Endothelial cell of umbilical vein (primary cell): ENCODE data around the gene SRA1. TPM values are rescaled to one million over a fixed set of nuclear protein-coding genes. Genes with fewer than 3 reads are reported as not detected.

Experiments
- BruUV-seq: library from RNA; stranded (reverse); fragments of 400-500 nt; replicated peaks from 2 replicates; lab custom pipeline; 2021; lab: Mats Ljungman, UMichigan
- CTCF ChIA-PET: fragments of 300-600, 350-600 bp; sonication (Branson Sonifier 250); formaldehyde crosslinking; loops from one replicate; lab custom pipeline; 2021; ENCODE audit warnings: antibody characterized with exemption, inconsistent platforms; lab: Charles Lee
- POLR2A ChIA-PET: fragments of 300-600, 350-600 bp; sonication (Branson Sonifier 250); formaldehyde crosslinking; loops from one replicate; lab custom pipeline; 2021; ENCODE audit warnings: antibody characterized with exemption, inconsistent platforms; lab: Charles Lee
- DNase-seq: peaks from one replicate; pipeline ENCODE4 v3.0.0-alpha.2; 2011; ENCODE audit warnings: low read depth, low spot score
- FAIRE-seq: peaks from 2 replicates; lab custom pipeline; 2011; peaks lifted over from hg19 to GRCh38; lab: Jason Lieb, UNC
- H2AFZ ChIP-seq: 2 replicates; pipeline ENCODE4 v1.6.0; 2012; ENCODE audit warnings: low read depth, low read length, control low read depth, inconsistent platforms
- H3K27ac ChIP-seq: 2 replicates; pipeline ENCODE4 v1.5.1; 2011; ENCODE audit warnings: low read depth, mild to moderate bottlenecking, control low read depth, low read length, moderate library complexity; ENCODE audit not compliant: insufficient read depth
- H3K27me3 ChIP-seq, 2 experiments: 2 replicates each; pipeline versions ENCODE4 v1.6.0 to v1.6.1; 2011; ENCODE audit warnings: low read length in 2 of 2, mixed read lengths in 1 of 2; ENCODE audit not compliant: control insufficient read depth in 2 of 2, insufficient read depth in 2 of 2
- H3K36me3 ChIP-seq, 2 experiments: 2 replicates in 1 of 2; 3 replicates in 1 of 2; pipeline ENCODE4 v1.5.1; 2011; ENCODE audit warnings: low read length in 2 of 2, mild to moderate bottlenecking in 1 of 2, moderate library complexity in 1 of 2; ENCODE audit not compliant: control insufficient read depth in 2 of 2, insufficient read depth in 2 of 2; ENCODE audit errors: extremely low read depth in 1 of 2
- H3K4me1 ChIP-seq: 3 replicates; pipeline ENCODE4 v1.5.1; 2011; ENCODE audit warnings: mild to moderate bottlenecking, low read length; ENCODE audit not compliant: control insufficient read depth, insufficient read depth; ENCODE audit errors: extremely low read depth
- H3K4me2 ChIP-seq: 2 replicates; pipeline ENCODE4 v1.6.1; 2011; ENCODE audit warnings: low read length, control low read depth, mixed read lengths; ENCODE audit not compliant: insufficient read depth
- H3K4me3 ChIP-seq, 3 experiments: fragments of 200-600 bp in 1 of 3; sonication (generic), shearing (Covaris generic) in 1 of 3; replicated peaks in 1 of 3; 2 replicates each; pipeline ENCODE4 v1.5.1; 2011 to 2016; ENCODE audit warnings: control low read depth in 3 of 3, low read length in 3 of 3, mild to moderate bottlenecking in 2 of 3, inconsistent platforms in 1 of 3, low read depth in 1 of 3, moderate library complexity in 1 of 3; ENCODE audit not compliant: insufficient read depth in 1 of 3
- H3K79me2 ChIP-seq: 2 replicates; pipeline ENCODE4 v1.6.0; 2012; ENCODE audit warnings: low read length, inconsistent platforms; ENCODE audit not compliant: control insufficient read depth, insufficient read depth
- H3K9ac ChIP-seq: replicated peaks from 2 replicates; pipeline ENCODE3; 2011; ENCODE audit warnings: low read length, control low read depth; ENCODE audit not compliant: insufficient read depth; ENCODE audit errors: extremely low read depth
- H3K9me1 ChIP-seq: replicated peaks from 3 replicates; pipeline ENCODE4 v1.6.0; 2011; ENCODE audit warnings: mild to moderate bottlenecking, low read length; ENCODE audit not compliant: control insufficient read depth, insufficient read depth; ENCODE audit errors: extremely low read depth
- H3K9me3 ChIP-seq: replicated peaks from 2 replicates; pipeline ENCODE4 v1.5.1; 2012; ENCODE audit warnings: low read length, inconsistent platforms; ENCODE audit not compliant: control insufficient read depth, insufficient read depth
- H4K20me1 ChIP-seq: replicated peaks from 2 replicates; pipeline ENCODE3; 2011; ENCODE audit warnings: mild to moderate bottlenecking, low read length; ENCODE audit not compliant: control insufficient read depth, insufficient read depth; ENCODE audit errors: extremely low read depth
- EZH2 ChIP-seq: IDR thresholded peaks from 2 replicates; pipeline ENCODE4 v1.6.1; 2012; ENCODE audit warnings: borderline replicate concordance, low read depth, mild to moderate bottlenecking, moderate library complexity, low read length, inconsistent platforms; ENCODE audit not compliant: severe bottlenecking
- FOS ChIP-seq: IDR thresholded peaks from 2 replicates; pipeline ENCODE4 v1.6.1; 2011; ENCODE audit warnings: mild to moderate bottlenecking, low read length, moderate library complexity, borderline replicate concordance; ENCODE audit not compliant: insufficient read depth
- GATA2 ChIP-seq: IDR thresholded peaks from 2 replicates; pipeline ENCODE4 v1.7.0; 2011; ENCODE audit warnings: low read depth, mild to moderate bottlenecking, moderate library complexity, mixed read lengths, low read length; ENCODE audit not compliant: insufficient read length, insufficient read depth
- JUN ChIP-seq: IDR thresholded peaks from 2 replicates; pipeline ENCODE4 v1.6.1; 2011; ENCODE audit warnings: borderline replicate concordance, low read depth; ENCODE audit not compliant: insufficient read length, insufficient read depth
- MAX ChIP-seq: IDR thresholded peaks from 2 replicates; pipeline ENCODE4 v1.6.1; 2011; ENCODE audit not compliant: insufficient read depth, insufficient read length
- MYC ChIP-seq: IDR thresholded peaks from one replicate; pipeline ENCODE4 v1.6.1; 2011; ENCODE audit warnings: mild to moderate bottlenecking, low read depth, low read length
- POLR2A ChIP-seq: IDR thresholded peaks from 2 replicates; pipeline ENCODE4 v1.6.1; 2012; ENCODE audit warnings: low read depth, mild to moderate bottlenecking, control low read depth, low read length
- POLR2AphosphoS5 ChIP-seq: IDR thresholded peaks from 2 replicates; pipeline ENCODE4 v1.6.1; 2012; ENCODE audit warnings: low read depth, mild to moderate bottlenecking, control low read depth, low read length, moderate library complexity; ENCODE audit not compliant: insufficient read depth
- dilution Hi-C: fragments of 300-500 bp; cut with MboI; formaldehyde crosslinking; loops from one replicate; pipeline ENCODE4 v1.15.0; 2019; ENCODE audit warnings: low sequenced_read_pairs; ENCODE audit not compliant: extremely low pct_ligation_motif_present
- intact Hi-C: fragments of 100-400 bp; cut with micrococcal nuclease; formaldehyde crosslinking; loops from one replicate; pipeline ENCODE4 v1.10.0; 2022
- polyA plus RNA-seq, 4 experiments: library from polyadenylated mRNA; depleted of rRNA in 3 of 4; stranded (reverse) in 3 of 4; unstranded in 1 of 4; fragments of >200 nt; gene quantifications; 2 replicates each; pipeline versions ENCODE4 v1.2.1 to v1.2.3, GENCODE V29; 2011 to 2012; ENCODE audit warnings: missing spikeins in 1 of 4
- total RNA-seq: library from RNA; stranded (reverse); gene quantifications from 2 replicates; pipeline ENCODE4 v1.2.3, GENCODE V29; 2021
- TF ChIP-seq, protein P1 (sequence below), 2 donors: IDR thresholded peaks; 1 replicate in 1 of 2; 2 replicates in 1 of 2; pipeline ENCODE4 v1.5.1; 2011; ENCODE audit warnings: low read length in 2 of 2, mild to moderate bottlenecking in 2 of 2, moderate library complexity in 2 of 2, control low read depth in 1 of 2, inconsistent platforms in 1 of 2, low read depth in 1 of 2; ENCODE audit not compliant: insufficient read depth in 1 of 2; ENCODE audit errors: extremely low read depth in 1 of 2

The SRA1 gene
- total and polyA plus RNA-seq, 2 donors (not counting 3 experiments of a cell fraction or from before 2014, with no cell fraction given): 17.6 to 19.7 TPM

- no TSS peak for BruUV-seq
- Histone ChIP-seq H3K79me2 (no peaks in the 10 kb centered on the region), H3K4me3 (no peak overlapping the region), H3K9ac (no peak overlapping the region), H3K9me1 (no peaks in the 10 kb centered on the region), H3K4me2 (no peak overlapping the region), H3K4me1 (no peaks in the 10 kb centered on the region), H2AFZ (no peak overlapping the region), H3K9me3 (no peaks in the 10 kb centered on the region), H4K20me1 (no peaks in the 10 kb centered on the region), H3K36me3 (peaks cover 3 to 4% of the 10 kb centered on the region in 2 experiments), H3K27ac (no peak overlapping the region), H3K27me3 (no peaks in the 10 kb centered on the region)
- POLR2A ChIA-PET: no interaction called here
- TF ChIP-seq, protein P1, sequence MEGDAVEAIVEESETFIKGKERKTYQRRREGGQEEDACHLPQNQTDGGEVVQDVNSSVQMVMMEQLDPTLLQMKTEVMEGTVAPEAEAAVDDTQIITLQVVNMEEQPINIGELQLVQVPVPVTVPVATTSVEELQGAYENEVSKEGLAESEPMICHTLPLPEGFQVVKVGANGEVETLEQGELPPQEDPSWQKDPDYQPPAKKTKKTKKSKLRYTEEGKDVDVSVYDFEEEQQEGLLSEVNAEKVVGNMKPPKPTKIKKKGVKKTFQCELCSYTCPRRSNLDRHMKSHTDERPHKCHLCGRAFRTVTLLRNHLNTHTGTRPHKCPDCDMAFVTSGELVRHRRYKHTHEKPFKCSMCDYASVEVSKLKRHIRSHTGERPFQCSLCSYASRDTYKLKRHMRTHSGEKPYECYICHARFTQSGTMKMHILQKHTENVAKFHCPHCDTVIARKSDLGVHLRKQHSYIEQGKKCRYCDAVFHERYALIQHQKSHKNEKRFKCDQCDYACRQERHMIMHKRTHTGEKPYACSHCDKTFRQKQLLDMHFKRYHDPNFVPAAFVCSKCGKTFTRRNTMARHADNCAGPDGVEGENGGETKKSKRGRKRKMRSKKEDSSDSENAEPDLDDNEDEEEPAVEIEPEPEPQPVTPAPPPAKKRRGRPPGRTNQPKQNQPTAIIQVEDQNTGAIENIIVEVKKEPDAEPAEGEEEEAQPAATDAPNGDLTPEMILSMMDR (IDR thresholded peaks at IDR 0.05; ENCODE audit: extremely low read depth in 1 of 2, insufficient read depth in 1 of 2, low read depth in 1 of 2, low read length in 2 of 2): no peak
- no peak for TF ChIP-seq MYC
- no peak for TF ChIP-seq POLR2A
- no peak for TF ChIP-seq EZH2
- TF ChIP-seq JUN: no peak
- TF ChIP-seq FOS: no peak
- no peak for DNase-seq
- dilution Hi-C loops: no loop called here
- FAIRE-seq: no peak
- intact Hi-C loops: no loop called here
- CTCF ChIA-PET: interaction anchor here (0.7 to 1.4 kb wide), 3 partner anchors 12 to 122 kb away, joined by 3 to 4 read pairs (median 3); no protein-coding TSS in a partner anchor
Measured at GRCh38 chr5:140513124-140513523, 44.1 kb downstream of the SRA1 start.

GRCh38 chr5:140509898-140510297 is 47.4 kb downstream of the SRA1 start:
- peaks cover 10 to 24% of the 10 kb centered on the region in 2 experiments for H3K36me3 ChIP-seq
- DNase-seq: no peak
- FAIRE-seq: no peak
- no peaks in the 10 kb centered on the region for H3K9me3 ChIP-seq
- intact Hi-C loops (no loop called here), dilution Hi-C loops (no loop called here)
- no peak overlapping the region for H3K9ac ChIP-seq
- H3K4me2 ChIP-seq: no peak overlapping the region
- CTCF ChIA-PET: interaction anchor here (0.9 kb wide), 1 partner anchor 18 kb away, joined by 4 read pairs; no protein-coding TSS in a partner anchor
- no peaks in the 10 kb centered on the region for H4K20me1 ChIP-seq
- no peaks in the 10 kb centered on the region for H3K9me1 ChIP-seq
- no peaks in the 10 kb centered on the region for H3K79me2 ChIP-seq
- POLR2A ChIA-PET: no interaction called here
- no peak overlapping the region for H2AFZ ChIP-seq
- no peaks in the 10 kb centered on the region for H3K27me3 ChIP-seq
- no peak for TF ChIP-seq JUN
- no peak for TF ChIP-seq FOS
- TF ChIP-seq, protein P1 (IDR thresholded peaks at IDR 0.05; ENCODE audit: extremely low read depth in 1 of 2, insufficient read depth in 1 of 2, low read depth in 1 of 2, low read length in 2 of 2): no peak
- no peak for TF ChIP-seq POLR2A
- TF ChIP-seq POLR2AphosphoS5: no peak
- TF ChIP-seq EZH2: no peak
- TF ChIP-seq MAX: no peak
- TF ChIP-seq MYC: no peak
- no peak for TF ChIP-seq GATA2
- H3K4me3 ChIP-seq: no peak overlapping the region
- no peak overlapping the region for H3K27ac ChIP-seq
- no peaks in the 10 kb centered on the region for H3K4me1 ChIP-seq
- no TSS peak for BruUV-seq
